Coronary artery (tissue), 2 donors: ENCODE data around the gene MTF1.
"Not testable (repeated sequence)": the region's sequence is repeated elsewhere in the genome, so short reads cannot be mapped to it uniquely, and the experiment has no call there.

Experiments used
- DNase-seq: peaks from one replicate; pipeline ENCODE4 v3.0.0-alpha.2; 2017; ENCODE audit warnings: low spot score
- H3K27ac ChIP-seq, 2 donors: fragments of 200-600 bp; sonication (generic); one replicate each; pipeline ENCODE4 v1.5.1; 2016 to 2019
- H3K4me3 ChIP-seq: fragments of 200-600 bp; sonication (generic); 2 replicates; pipeline ENCODE4 v1.5.1; 2016; ENCODE audit warnings: mild to moderate bottlenecking, moderate library complexity
- CTCF ChIP-seq: fragments of 200-600 bp; sonication (generic); IDR thresholded peaks from one replicate; pipeline ENCODE4 v1.5.1; 2019; ENCODE audit warnings: antibody characterized with exemption

Gene MTF1

GRCh38 chr1:37782491-37782890 is 76.9 kb downstream of the MTF1 start:
- Histone ChIP-seq H3K27ac (no peak overlapping the region), H3K4me3 (no peak overlapping the region)
- no peak for TF ChIP-seq CTCF
- DNase-seq, result no peak

GRCh38 chr1:37778654-37779053 is 80.7 kb downstream of the MTF1 start:
- Histone ChIP-seq H3K4me3 (no peak overlapping the region), H3K27ac (no peak overlapping the region)
- TF ChIP-seq CTCF, result no peak
- DNase-seq, result no peak

DNA sequence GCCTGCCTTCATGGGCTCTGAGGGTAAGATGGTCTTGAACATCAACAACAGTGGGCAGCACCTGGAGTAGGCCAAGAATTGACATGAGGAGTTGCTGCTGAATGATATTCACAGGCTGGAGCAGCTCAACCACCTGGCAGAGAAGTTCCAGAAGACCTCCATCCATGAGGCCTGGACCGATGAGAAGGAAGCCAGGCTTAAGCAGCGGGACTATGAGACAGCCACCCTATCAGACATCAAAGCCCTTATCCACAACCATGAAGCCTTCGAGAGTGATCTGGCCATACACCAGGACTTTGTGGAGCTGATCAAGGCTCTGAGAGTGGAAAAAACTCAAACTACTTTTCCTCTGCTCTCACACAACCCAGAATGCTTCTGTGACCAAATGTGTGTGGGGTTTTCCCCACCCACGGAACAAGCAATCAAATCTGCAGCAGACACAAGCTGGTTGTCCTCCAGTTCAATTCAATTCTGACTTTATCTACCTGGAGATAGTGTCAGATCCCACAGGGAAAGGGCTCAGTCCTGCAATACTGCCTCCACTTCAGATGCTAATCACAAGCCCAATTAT is 82.4 kb downstream of the MTF1 start:
- no peak for DNase-seq
- Histone ChIP-seq H3K4me3 (no peak overlapping the region), H3K27ac (no peak overlapping the region)
- no peak for TF ChIP-seq CTCF

DNA sequence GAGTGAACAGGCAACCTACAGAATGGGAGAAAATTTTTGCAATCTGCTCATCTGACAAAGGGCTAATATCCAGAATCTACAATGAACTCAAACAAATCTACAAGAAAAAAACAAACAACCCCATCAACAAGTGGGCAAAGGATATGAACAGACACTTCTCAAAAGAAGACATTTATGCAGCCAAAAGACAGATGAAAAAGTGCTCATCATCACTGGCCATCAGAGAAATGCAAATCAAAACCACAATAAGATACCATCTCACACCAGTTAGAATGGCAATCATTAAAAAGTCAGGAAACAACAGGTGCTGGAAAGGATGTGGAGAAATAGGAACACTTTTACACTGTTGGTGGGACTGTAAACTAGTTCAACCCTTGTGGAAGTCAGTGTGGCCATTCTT is 88.0 kb downstream of the MTF1 start:
- not testable (repeated sequence) for DNase-seq, H3K4me3 ChIP-seq, H3K27ac ChIP-seq

DNA sequence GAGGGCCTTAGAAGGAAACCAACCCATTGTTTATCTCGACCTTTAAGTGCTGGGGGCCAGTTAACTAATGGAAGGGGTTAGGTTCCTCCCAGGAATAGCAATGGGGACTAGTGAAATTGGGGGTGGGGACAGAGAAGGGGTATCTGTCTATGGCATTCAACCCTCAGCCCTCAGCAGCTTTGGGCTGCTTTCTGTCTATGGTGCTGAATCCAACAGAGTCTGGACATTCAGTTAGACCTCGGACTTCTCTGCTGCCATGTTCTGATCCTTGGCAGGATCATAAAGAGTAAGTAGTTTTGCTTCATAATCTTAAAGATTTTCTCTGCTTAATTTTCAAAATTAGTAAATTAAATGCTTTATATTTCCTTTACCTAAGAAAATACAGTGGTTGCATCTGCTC is 91.9 kb downstream of the MTF1 start:
- H3K4me3 ChIP-seq, result no peak overlapping the region
- DNase-seq, result no peak
- no peak overlapping the region for H3K27ac ChIP-seq
- TF ChIP-seq CTCF, result no peak

GRCh38 chr1:37765916-37766664 is 93.3 kb downstream of the MTF1 start:
- DNase-seq, result no peak
- no peak overlapping the region for H3K4me3 ChIP-seq
- no peak for TF ChIP-seq CTCF
- no peak overlapping the region for H3K27ac ChIP-seq

DNA sequence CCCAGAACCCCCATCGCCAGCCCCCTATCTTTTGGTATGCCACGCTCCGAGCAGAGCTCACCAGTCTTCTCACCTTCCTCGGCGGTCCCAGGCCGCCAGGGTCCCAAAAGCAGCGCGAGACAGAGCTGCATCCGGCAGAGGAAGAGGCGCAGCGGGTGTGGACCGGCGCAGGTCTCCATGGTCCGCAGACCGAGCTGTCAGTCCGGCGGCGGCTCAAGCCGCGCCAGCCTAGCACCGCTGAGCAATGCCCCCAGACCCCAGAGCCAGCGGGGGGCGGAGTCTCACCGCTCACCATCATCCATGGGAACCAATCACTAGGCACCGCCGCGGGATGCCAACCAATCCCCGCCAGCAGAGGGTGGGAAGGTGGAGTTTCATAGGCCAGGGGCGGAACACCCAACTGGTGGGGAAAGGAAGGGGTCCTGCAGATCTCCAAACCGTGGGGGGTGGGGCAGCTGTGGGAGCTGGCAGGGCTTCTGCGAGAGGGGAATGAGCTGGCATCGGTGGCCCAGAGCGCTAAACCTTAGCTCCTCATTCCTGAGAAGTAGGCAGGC is 94.4 kb downstream of the MTF1 start, which contains the start of gene EPHA10:
Gene EPHA10 (minus strand): TSS at position 233 of the 554 bp plus-strand sequence. CDS start 54 bp downstream, at position 179.
- no peak for TF ChIP-seq CTCF
- H3K27ac ChIP-seq, result no peak within 1 kb of the TSS
- DNase-seq, result no peak
- no peak within 1 kb of the TSS for H3K4me3 ChIP-seq
